Common myeloid progenitor, CD34-positive (primary cell): ENCODE measurements around the gene ATAT1.

Experiments
- CTCF ChIA-PET: fragments of 350-600 bp; sonication (Branson Sonifier 250); formaldehyde crosslinking; loops from one replicate; lab custom pipeline; 2021; ENCODE audit warnings: antibody characterized with exemption; lab: Charles Lee
- POLR2A ChIA-PET: fragments of 350-600 bp; sonication (Branson Sonifier 250); formaldehyde crosslinking; loops from one replicate; lab custom pipeline; 2021; ENCODE audit warnings: antibody characterized with exemption; lab: Charles Lee
- DNase-seq, 3 donors: peaks; one replicate each; pipeline versions ENCODE4 v3.0.0 to v3.0.0-alpha.2; 2013
- H3K27ac ChIP-seq, 2 experiments: 1 replicate in 1 of 2; 2 replicates in 1 of 2; pipeline ENCODE4 v1.7.0; 2013; ENCODE audit warnings: inconsistent platforms in 2 of 2, low read length in 2 of 2, mild to moderate bottlenecking in 2 of 2, low read depth in 1 of 2, moderate library complexity in 1 of 2; ENCODE audit not compliant: severe bottlenecking in 2 of 2, insufficient read depth in 1 of 2, poor library complexity in 1 of 2
- H3K27me3 ChIP-seq, 5 experiments: replicated peaks in 2 of 5; 1 replicate in 3 of 5; 2 replicates in 2 of 5; pipeline versions ENCODE4 v1.6.1 to v1.7.0; 2013; ENCODE audit warnings: low read length in 4 of 5, mild to moderate bottlenecking in 2 of 5, moderate library complexity in 2 of 5, inconsistent platforms in 1 of 5; ENCODE audit not compliant: insufficient read depth in 5 of 5, control insufficient read depth in 4 of 5
- H3K36me3 ChIP-seq, 4 experiments: 1 replicate in 2 of 4; 2 replicates in 2 of 4; pipeline versions ENCODE4 v1.6.1 to v1.7.0; 2013; ENCODE audit warnings: low read length in 3 of 4, control low read depth in 1 of 4, mild to moderate bottlenecking in 1 of 4; ENCODE audit not compliant: control insufficient read depth in 4 of 4, insufficient read depth in 4 of 4
- H3K4me1 ChIP-seq, 4 experiments: 1 replicate in 3 of 4; 2 replicates in 1 of 4; pipeline versions ENCODE4 v1.6.1 to v1.7.1; 2013; ENCODE audit warnings: low read length in 3 of 4, mild to moderate bottlenecking in 3 of 4, control low read depth in 1 of 4, inconsistent platforms in 1 of 4, moderate library complexity in 1 of 4; ENCODE audit not compliant: control insufficient read depth in 4 of 4, insufficient read depth in 4 of 4; ENCODE audit errors: control extremely low read depth in 1 of 4
- H3K4me3 ChIP-seq, 7 experiments: 1 replicate in 4 of 7; 2 replicates in 3 of 7; pipeline versions ENCODE4 v1.5.1 to v1.7.0; 2013; ENCODE audit warnings: mild to moderate bottlenecking in 7 of 7, low read length in 6 of 7, moderate library complexity in 6 of 7, inconsistent platforms in 2 of 7, low read depth in 2 of 7, control low read depth in 1 of 7; ENCODE audit not compliant: insufficient read depth in 4 of 7, control insufficient read depth in 1 of 7; ENCODE audit errors: extremely low read depth in 1 of 7
- H3K9me3 ChIP-seq, 5 experiments: 1 replicate in 4 of 5; 2 replicates in 1 of 5; pipeline versions ENCODE4 v1.6.1 to v1.7.1; 2013; ENCODE audit warnings: low read length in 4 of 5, mild to moderate bottlenecking in 2 of 5, inconsistent platforms in 1 of 5, low read depth in 1 of 5, moderate library complexity in 1 of 5; ENCODE audit not compliant: control insufficient read depth in 4 of 5, insufficient read depth in 2 of 5; ENCODE audit errors: control extremely low read depth in 1 of 5
- WGBS: methylation state at CpG from one replicate; pipeline ENCODE4 v1.1.5; 2013; ENCODE audit not compliant: insufficient coverage; 5-methylcytosine and 5-hydroxymethylcytosine counted together

Gene ATAT1

GRCh38 chr6:30625511-30625910 is 1.2 kb upstream of the ATAT1 start:
- WGBS = 96% methylated on average over 6 of the region's 8 CpGs
- CTCF ChIA-PET = interaction anchor here (0.8 to 11.0 kb wide), 10 partner anchors 7 to 105 kb away, joined by 3 to 97 read pairs (median 6); partner anchors contain the start of genes C6orf136, DHX16 and MRPS18B
- Histone ChIP-seq H3K27ac (peak overlapping the region in 1 of 2 experiments; percentile 86), H3K4me1 (peaks cover 4 to 15% (median 14%) of the 10 kb centered on the region in 4 experiments), H3K4me3 (no peak overlapping the region), H3K27me3 (no peaks in the 10 kb centered on the region), H3K9me3 (no peaks in the 10 kb centered on the region), H3K36me3 (peaks cover 8 to 67% (median 41%) of the 10 kb centered on the region in 4 experiments)
- POLR2A ChIA-PET = interaction anchor here (1.8 to 1.9 kb wide), 2 partner anchors 10 to 13 kb away, joined by 4 to 7 read pairs; no protein-coding TSS in a partner anchor
- no peak for DNase-seq

- Histone ChIP-seq H3K27ac (no peak overlapping the region), H3K36me3 (peaks cover 5 to 26% (median 14%) of the 10 kb centered on the region in 4 experiments), H3K4me3 (no peak overlapping the region), H3K9me3 (no peaks in the 10 kb centered on the region), H3K27me3 (no peaks in the 10 kb centered on the region), H3K4me1 (peaks cover 0 to 11% (median 8%) of the 10 kb centered on the region in 4 experiments)
- ChIA-PET POLR2A (interaction anchor here (0.7 kb wide), 1 partner anchor 95 kb away, joined by 3 read pairs; no protein-coding TSS in a partner anchor), CTCF (interaction anchor here (0.7 to 0.8 kb wide), 3 partner anchors 9 to 100 kb away, joined by 3 read pairs; partner anchors contain the start of gene ATAT1)
- 96% methylated on average over 3 of the region's 3 CpGs for WGBS
- DNase-seq = no peak
These were observed 9.2 kb downstream of the ATAT1 start for GRCh38 chr6:30635834-30636233.

GRCh38 chr6:30640481-30640880 is 13.8 kb downstream of the ATAT1 start:
- Histone ChIP-seq H3K27ac (no peak overlapping the region), H3K36me3 (peaks cover 4 to 37% (median 14%) of the 10 kb centered on the region in 4 experiments), H3K4me3 (no peak overlapping the region), H3K9me3 (no peaks in the 10 kb centered on the region), H3K27me3 (no peaks in the 10 kb centered on the region), H3K4me1 (peaks cover 4 to 44% (median 34%) of the 10 kb centered on the region in 4 experiments)
- DNase-seq = peak in 2 of 3 donors; percentile 48 to 57
- 27% methylated on average over 4 of the region's 10 CpGs for WGBS
- POLR2A ChIA-PET = interaction anchor here (1.0 kb wide), 1 partner anchor 25 kb away, joined by 7 read pairs; no protein-coding TSS in a partner anchor
- CTCF ChIA-PET = interaction anchor here (0.6 to 7.6 kb wide), 16 partner anchors 11 to 158 kb away, joined by 3 to 97 read pairs (median 5); partner anchors contain the start of genes ATAT1, DHX16 and MRPS18B

GRCh38 chr6:30641048-30641447 is 14.4 kb downstream of the ATAT1 start:
- H3K27me3 ChIP-seq = no peaks in the 10 kb centered on the region
- peak overlapping the region in 1 of 7 experiments; percentile 8 for H3K4me3 ChIP-seq
- H3K36me3 ChIP-seq = peaks cover 6 to 42% (median 13%) of the 10 kb centered on the region in 4 experiments
- peak in 2 of 3 donors; percentile 59 to 60 for DNase-seq
- no peak overlapping the region for H3K27ac ChIP-seq
- no peaks in the 10 kb centered on the region for H3K9me3 ChIP-seq
- H3K4me1 ChIP-seq = peaks cover 4 to 49% (median 39%) of the 10 kb centered on the region in 4 experiments
- ChIA-PET CTCF (interaction anchor here (0.7 to 7.6 kb wide), 15 partner anchors 10 to 159 kb away, joined by 3 to 97 read pairs (median 5); partner anchors contain the start of genes ATAT1, DHX16 and MRPS18B), POLR2A (interaction anchor here (0.5 to 1.0 kb wide), 3 partner anchors 24 to 507 kb away, joined by 3 to 7 read pairs (median 6); partner anchors contain the start of gene PPP1R10)
- 0% methylated on average over 1 of the region's 1 CpG for WGBS

- ChIA-PET CTCF (interaction anchor here (3.6 to 7.6 kb wide), 2 partner anchors 15 to 79 kb away, joined by 17 to 97 read pairs; partner anchors contain the start of gene ATAT1), POLR2A (interaction anchor here (1.1 kb wide), 1 partner anchor 25 kb away, joined by 3 read pairs; no protein-coding TSS in a partner anchor)
- 94% methylated on average over 2 of the region's 2 CpGs for WGBS
These were observed 17.0 kb downstream of the ATAT1 start for GRCh38 chr6:30643656-30644055.

GRCh38 chr6:30644769-30645168 is 18.1 kb downstream of the ATAT1 start:
- Histone ChIP-seq H3K27me3 (no peaks in the 10 kb centered on the region), H3K9me3 (no peaks in the 10 kb centered on the region), H3K4me3 (peak overlapping the region in 1 of 7 experiments; percentile 17), H3K27ac (no peak overlapping the region), H3K36me3 (peaks cover 5 to 46% (median 14%) of the 10 kb centered on the region in 4 experiments), H3K4me1 (peaks cover 11 to 68% (median 54%) of the 10 kb centered on the region in 4 experiments)
- CTCF ChIA-PET = interaction anchor here (7.6 kb wide), 1 partner anchor 16 kb away, joined by 97 read pairs; the partner anchor contains the start of gene ATAT1
- POLR2A ChIA-PET = interaction anchor here (1.1 kb wide), 1 partner anchor 26 kb away, joined by 3 read pairs; no protein-coding TSS in a partner anchor
- 50% methylated on average over 5 of the region's 5 CpGs for WGBS
- DNase-seq = no peak

More at GRCh38 chr6:30643656-30644055, 17.0 kb downstream of the ATAT1 start:
- Histone ChIP-seq H3K27me3 (no peaks in the 10 kb centered on the region), H3K4me1 (peaks cover 11 to 65% (median 54%) of the 10 kb centered on the region in 4 experiments), H3K4me3 (no peak overlapping the region), H3K27ac (no peak overlapping the region), H3K9me3 (no peaks in the 10 kb centered on the region), H3K36me3 (peaks cover 5 to 42% (median 13%) of the 10 kb centered on the region in 4 experiments)
- no peak for DNase-seq
